ENCODE results near the gene C7.
"Not testable (repeated sequence)": the region's sequence is repeated elsewhere in the genome, so short reads cannot be mapped to it uniquely, and the experiment has no call there.

The C7 gene

GRCh38 chr5:41003670-41004376 lies 94.5 kb downstream of the C7 start:
- DNase-seq (ENCODE audit: low read depth) = no peak
- H3K4me3 ChIP-seq (ENCODE audit: control insufficient read depth, low read depth, low read length) = no peak overlapping the region
- TF ChIP-seq CTCF (conservative IDR thresholded peaks at IDR 0.05; ENCODE audit: control insufficient read depth, insufficient read depth, low read depth, low read length) = no peak

- no peak for DNase-seq (ENCODE audit: low read depth)
- no peak overlapping the region for H3K4me3 ChIP-seq (ENCODE audit: control insufficient read depth, low read depth, low read length)
- TF ChIP-seq CTCF (conservative IDR thresholded peaks at IDR 0.05; ENCODE audit: control insufficient read depth, insufficient read depth, low read depth, low read length) = no peak
Observed at GRCh38 chr5:41004931-41005330, 95.6 kb downstream of the C7 start.

GRCh38 chr5:41009232-41009631 lies 99.9 kb downstream of the C7 start:
- no peak overlapping the region for H3K4me3 ChIP-seq (ENCODE audit: control insufficient read depth, low read depth, low read length)
- DNase-seq (ENCODE audit: low read depth) = peak; percentile 65
- TF ChIP-seq CTCF (conservative IDR thresholded peaks at IDR 0.05; ENCODE audit: control insufficient read depth, insufficient read depth, low read depth, low read length) = no peak

GRCh38 chr5:41010572-41010971 lies 101.3 kb downstream of the C7 start:
- no peak for TF ChIP-seq CTCF (conservative IDR thresholded peaks at IDR 0.05; ENCODE audit: control insufficient read depth, insufficient read depth, low read depth, low read length)
- H3K4me3 ChIP-seq (ENCODE audit: control insufficient read depth, low read depth, low read length) = no peak overlapping the region
- DNase-seq (ENCODE audit: low read depth) = no peak

- DNase-seq (ENCODE audit: low read depth) = no peak
- no peak for TF ChIP-seq CTCF (conservative IDR thresholded peaks at IDR 0.05; ENCODE audit: control insufficient read depth, insufficient read depth, low read depth, low read length)
- H3K4me3 ChIP-seq (ENCODE audit: control insufficient read depth, low read depth, low read length) = no peak overlapping the region
Observed at GRCh38 chr5:41012318-41012717, 103.0 kb downstream of the C7 start.

- H3K4me3 ChIP-seq (ENCODE audit: control insufficient read depth, low read depth, low read length); DNase-seq (ENCODE audit: low read depth): not testable (repeated sequence)
Observed at GRCh38 chr5:41022600-41022999, 113.3 kb downstream of the C7 start.

Data from fibroblast of mammary gland (primary cell).